SK-N-MC (cell line): ENCODE results near the gene PLAAT4.

Source experiments
- DNase-seq: peaks from one replicate; pipeline ENCODE4 v3.0.0-alpha.2; 2011; ENCODE audit warnings: low read depth, low spot score
- H3K27ac ChIP-seq: fragments of 200-600 bp; sonication (generic); 2 replicates; pipeline ENCODE4 v1.5.1; 2016; ENCODE audit warnings: mixed run types
- H3K36me3 ChIP-seq: fragments of 200-600 bp; sonication (generic); 2 replicates; pipeline ENCODE4 v1.6.1; 2017; ENCODE audit warnings: antibody characterized with exemption, low read length, mixed read lengths; ENCODE audit not compliant: insufficient read depth
- H3K4me3 ChIP-seq: fragments of 200-600 bp; sonication (generic); 2 replicates; pipeline ENCODE4 v1.5.1; 2016
- H3K9ac ChIP-seq: fragments of 200-600 bp; sonication (generic); 2 replicates; pipeline ENCODE4 v1.8.0; 2017; ENCODE audit warnings: mixed run types, mixed read lengths; ENCODE audit not compliant: insufficient read length
- H3K9me3 ChIP-seq: fragments of 200-600 bp; sonication (generic); 2 replicates; pipeline ENCODE4 v1.6.1; 2017; ENCODE audit warnings: low read depth, mild to moderate bottlenecking, antibody characterized with exemption, low read length, moderate library complexity, mixed read lengths
- EZH2 ChIP-seq: fragments of 200-600 bp; sonication (generic); IDR thresholded peaks from one replicate; pipeline ENCODE4 v1.6.1; 2017; ENCODE audit warnings: antibody characterized with exemption
- FOXP2 ChIP-seq: optimal IDR thresholded peaks from 2 replicates; pipeline ENCODE3; 2011; ENCODE audit warnings: mild to moderate bottlenecking, moderate library complexity; ENCODE audit not compliant: insufficient read depth; ENCODE audit errors: extremely low read length, control extremely low read depth
- POLR2AphosphoS5 ChIP-seq: IDR thresholded peaks from 2 replicates; pipeline ENCODE4 v1.6.1; 2012; ENCODE audit warnings: mild to moderate bottlenecking, low read depth, low read length, borderline replicate concordance

Gene PLAAT4

DNA sequence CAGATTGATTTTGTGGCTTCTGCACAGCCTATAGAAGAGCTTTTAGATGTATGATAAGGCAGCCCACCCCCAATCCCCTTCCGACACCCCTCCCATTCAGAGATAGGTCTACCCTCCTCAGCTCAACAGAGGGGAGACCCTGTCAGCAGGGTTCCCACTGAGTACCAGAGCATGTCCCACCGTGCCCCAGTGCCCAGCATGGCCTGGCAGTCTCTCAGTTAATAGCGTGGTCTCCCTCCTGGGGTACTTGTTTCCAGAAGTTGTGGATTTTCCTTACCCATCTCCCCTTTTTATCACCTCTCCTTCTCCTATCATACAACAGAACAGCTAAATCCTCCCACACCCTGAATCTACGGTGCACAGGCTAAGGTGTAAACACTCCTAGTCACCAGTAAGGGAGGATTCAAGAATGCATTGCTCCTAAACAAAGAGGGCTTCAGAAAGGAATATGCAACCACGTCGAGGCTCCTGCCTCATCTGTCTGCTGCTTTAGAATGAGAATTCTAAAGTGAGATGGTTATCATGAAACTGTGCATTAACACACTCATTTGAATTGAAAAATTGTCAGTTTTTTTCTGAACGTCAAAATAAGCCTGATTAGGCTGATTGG is 19.9 kb downstream of the PLAAT4 start:
- Histone ChIP-seq H3K4me3 (no peak overlapping the region), H3K36me3 (no peaks in the 10 kb centered on the region), H3K9ac (no peak overlapping the region), H3K9me3 (no peaks in the 10 kb centered on the region), H3K27ac (no peak overlapping the region)
- DNase-seq, result no peak
- TF ChIP-seq FOXP2, result no peak
- no peak for TF ChIP-seq POLR2AphosphoS5
- no peak for TF ChIP-seq EZH2

DNA sequence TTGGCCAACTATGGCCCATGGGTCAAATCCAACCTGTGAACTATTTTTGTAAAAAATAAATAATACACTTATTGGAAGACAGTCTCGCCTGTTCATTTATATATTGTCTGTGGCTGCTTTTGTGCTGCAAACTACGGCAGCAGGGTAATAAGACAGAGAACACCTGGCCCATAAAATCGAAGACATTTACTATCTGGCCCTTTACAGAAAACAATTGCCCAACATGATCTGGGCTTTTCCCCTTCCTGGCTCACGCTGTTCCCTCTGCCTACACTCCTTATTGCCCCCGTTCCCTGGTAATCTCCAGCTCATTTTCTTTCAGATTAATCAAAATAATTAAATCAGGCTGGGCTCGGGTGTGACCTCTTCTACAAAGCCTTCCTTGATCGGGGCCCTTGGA is 21.0 kb downstream of the PLAAT4 start:
- Histone ChIP-seq H3K36me3 (no peaks in the 10 kb centered on the region), H3K9me3 (no peaks in the 10 kb centered on the region), H3K4me3 (no peak overlapping the region), H3K27ac (no peak overlapping the region), H3K9ac (no peak overlapping the region)
- no peak for TF ChIP-seq POLR2AphosphoS5
- TF ChIP-seq EZH2, result no peak
- TF ChIP-seq FOXP2, result no peak
- DNase-seq, result no peak

DNA sequence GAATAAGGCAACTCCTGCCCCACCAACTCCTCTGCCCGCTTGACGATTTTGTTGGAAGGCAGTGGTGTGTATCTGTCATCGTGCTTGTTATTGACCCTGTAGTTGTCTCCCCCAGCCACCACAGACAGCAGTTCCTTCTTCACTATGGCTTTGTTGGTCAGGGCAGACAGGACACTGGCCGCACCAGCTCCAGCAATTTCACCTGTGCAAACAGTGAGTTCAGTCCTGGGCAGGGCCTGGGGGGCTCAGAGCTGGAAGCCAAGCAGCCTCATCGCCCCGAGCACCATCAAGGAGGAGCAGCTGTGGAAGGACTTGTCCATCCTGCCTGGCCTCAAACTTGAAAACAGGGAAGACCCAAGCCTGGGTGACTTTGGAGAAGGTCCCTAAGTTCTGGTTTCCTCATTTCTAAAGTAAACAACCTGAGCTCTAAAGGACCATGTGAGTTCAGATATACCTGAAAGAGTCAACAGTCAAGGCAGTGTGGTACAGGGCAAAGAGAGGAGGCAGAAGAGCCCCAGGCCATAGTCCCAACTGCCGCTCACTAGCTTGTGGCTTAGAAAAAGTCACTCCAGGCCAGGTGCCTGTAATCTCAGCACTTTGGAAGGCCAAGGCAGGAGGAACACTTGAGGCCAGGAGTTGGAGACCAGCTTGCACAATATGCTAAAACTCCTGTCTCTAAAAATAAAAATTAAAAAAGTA is 22.0 kb downstream of the PLAAT4 start:
- H3K9me3 ChIP-seq, result no peaks in the 10 kb centered on the region
- H3K27ac ChIP-seq, result no peak overlapping the region
- H3K9ac ChIP-seq, result no peak overlapping the region
- no peak for DNase-seq
- H3K36me3 ChIP-seq, result no peaks in the 10 kb centered on the region
- TF ChIP-seq EZH2 (no peak), FOXP2 (no peak), POLR2AphosphoS5 (no peak)
- H3K4me3 ChIP-seq, result no peak overlapping the region

GRCh38 chr11:63560506-63561180 is 24.0 kb downstream of the PLAAT4 start:
- Histone ChIP-seq H3K4me3 (no peak overlapping the region), H3K36me3 (no peaks in the 10 kb centered on the region), H3K9me3 (no peaks in the 10 kb centered on the region), H3K9ac (no peak overlapping the region), H3K27ac (no peak overlapping the region)
- TF ChIP-seq FOXP2, result no peak
- TF ChIP-seq POLR2AphosphoS5, result no peak
- TF ChIP-seq EZH2, result no peak
- DNase-seq, result no peak

DNA sequence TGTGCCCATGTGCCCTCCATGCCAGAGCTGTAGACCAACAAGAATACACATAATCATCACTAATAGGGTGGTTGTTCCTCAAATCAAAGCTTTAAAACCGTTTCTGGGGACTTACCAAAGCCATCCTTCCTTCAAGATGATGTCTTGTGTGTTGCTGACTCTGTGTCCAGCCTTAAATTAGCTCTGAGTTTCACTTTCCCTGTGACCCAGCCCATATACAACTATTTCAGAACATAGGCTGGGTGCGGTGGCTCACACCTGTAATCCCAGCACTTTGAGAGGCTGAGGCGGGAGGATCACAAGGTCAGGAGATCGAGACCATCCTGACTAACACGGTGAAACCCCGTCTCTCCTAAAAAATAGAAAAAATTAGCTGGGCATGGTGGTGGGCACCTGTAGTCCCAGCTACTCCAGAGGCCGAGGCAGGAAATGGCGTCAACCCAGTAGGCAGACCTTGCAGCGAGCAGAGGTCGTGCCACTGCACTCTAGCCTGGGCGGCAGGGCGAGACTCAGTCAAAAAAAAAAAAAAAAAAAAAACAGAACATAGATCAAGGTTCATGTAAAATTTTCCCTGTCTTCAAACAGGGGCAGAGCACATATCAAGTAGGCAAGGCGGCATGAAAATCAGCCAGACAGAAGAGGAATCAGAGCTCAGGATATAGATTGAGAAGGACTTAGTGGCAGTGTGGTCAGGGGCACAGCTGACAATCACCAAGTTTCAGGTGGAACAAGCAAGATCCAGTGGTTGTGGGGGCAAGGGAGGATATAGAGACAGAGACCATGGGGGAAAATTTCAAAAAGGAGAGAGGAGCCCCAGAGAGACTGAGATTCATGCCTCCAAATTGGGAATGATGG is 26.8 kb downstream of the PLAAT4 start, which contains the start of gene PLAAT2:
PLAAT2 (minus strand) TSS at position 179 of the 855 bp plus-strand sequence; CDS start at position 124, 55 bp downstream.
- no peak for DNase-seq
- H3K36me3 ChIP-seq, result no peaks in the 10 kb centered on the region
- no peak within 1 kb of the TSS for H3K9ac ChIP-seq
- no peak within 1 kb of the TSS for H3K4me3 ChIP-seq
- no peak within 1 kb of the TSS for H3K27ac ChIP-seq
- TF ChIP-seq POLR2AphosphoS5 (no peak), EZH2 (no peak), FOXP2 (no peak)
- no peaks in the 10 kb centered on the region for H3K9me3 ChIP-seq

DNA sequence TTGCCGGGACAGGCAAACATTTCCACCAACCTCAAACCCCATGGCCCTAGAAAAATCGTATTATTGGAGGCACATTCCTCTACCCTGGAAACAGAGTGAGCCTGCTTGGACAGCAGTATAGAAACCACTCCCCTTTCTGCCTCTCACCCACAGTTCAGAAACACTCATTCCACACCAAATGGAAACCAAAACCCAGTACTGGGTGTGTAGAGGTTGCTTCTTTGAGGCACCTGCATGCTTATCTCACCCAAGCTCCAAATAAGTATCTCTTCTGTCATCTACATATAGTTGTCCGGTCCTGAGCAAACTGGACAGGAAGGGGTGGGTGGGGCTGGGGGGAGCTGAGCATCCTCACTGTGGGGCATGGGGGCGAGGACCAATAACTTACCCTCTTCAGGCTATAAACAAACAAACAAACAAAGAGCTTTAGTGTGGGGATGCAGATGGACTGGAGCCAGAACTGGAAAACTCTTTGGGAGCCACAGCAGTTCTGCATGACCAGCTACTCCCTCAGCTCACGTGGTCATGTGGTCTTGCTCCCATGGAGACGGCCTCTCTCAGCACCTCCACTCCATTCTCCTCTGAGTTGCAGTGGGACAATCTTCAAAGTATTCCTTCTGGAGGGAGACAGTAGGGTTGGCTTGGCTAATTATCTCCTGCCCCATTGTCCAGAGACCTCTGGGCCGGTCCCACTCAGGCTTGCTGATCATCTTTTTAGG is 27.6 kb downstream of the PLAAT4 start:
- no peak for DNase-seq
- Histone ChIP-seq H3K4me3 (no peak overlapping the region), H3K9me3 (no peaks in the 10 kb centered on the region), H3K9ac (no peak overlapping the region), H3K36me3 (no peaks in the 10 kb centered on the region), H3K27ac (no peak overlapping the region)
- TF ChIP-seq FOXP2, result no peak
- no peak for TF ChIP-seq POLR2AphosphoS5
- TF ChIP-seq EZH2, result no peak

DNA sequence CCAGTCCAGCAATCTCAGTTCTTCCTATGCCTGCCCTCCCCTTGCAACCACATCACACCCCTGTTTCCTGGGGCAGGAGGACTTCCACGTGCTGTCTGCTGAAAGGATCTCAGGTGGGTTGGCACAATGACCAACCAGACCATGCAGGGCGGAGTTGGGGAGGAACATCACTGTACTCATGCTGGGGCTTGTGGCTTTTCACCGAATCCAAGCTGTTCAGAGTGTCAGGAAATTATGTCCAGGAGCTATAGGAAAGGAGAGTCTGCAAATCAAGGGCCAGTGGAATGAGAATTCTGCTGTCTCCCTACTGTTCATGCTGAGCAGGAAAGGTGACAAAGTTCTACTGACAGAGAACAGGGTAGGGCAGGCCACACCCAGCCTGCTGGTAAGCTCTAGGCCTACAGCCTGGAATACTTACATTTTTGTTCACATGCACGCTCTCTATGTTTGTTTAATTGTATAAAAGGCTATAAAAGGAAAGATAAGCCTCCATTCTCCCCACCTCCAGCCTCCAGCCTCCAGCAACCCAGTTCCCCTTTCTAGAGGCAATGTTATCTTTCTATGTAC is 28.3 kb downstream of the PLAAT4 start:
- DNase-seq, result no peak
- TF ChIP-seq POLR2AphosphoS5, result no peak
- TF ChIP-seq EZH2, result no peak
- no peak for TF ChIP-seq FOXP2
- H3K4me3 ChIP-seq, result no peak overlapping the region
- H3K36me3 ChIP-seq, result no peaks in the 10 kb centered on the region
- no peak overlapping the region for H3K9ac ChIP-seq
- no peaks in the 10 kb centered on the region for H3K9me3 ChIP-seq
- H3K27ac ChIP-seq, result no peak overlapping the region
